Effector CD4-positive, alpha-beta T cell (primary cell): ENCODE results near the gene ADCY1. TPM values are rescaled to one million over a fixed set of nuclear protein-coding genes. Genes with fewer than 3 reads are reported as not detected.
"Not testable (repeated sequence)": the region's sequence is repeated elsewhere in the genome, so short reads cannot be mapped to it uniquely, and the experiment has no call there.

Experiments used
- DNase-seq: peaks from one replicate; pipeline ENCODE4 v3.0.0-alpha.2; 2020
- total RNA-seq: gene quantifications from one replicate; lab custom pipeline; 2026; lab: John Stamatoyannopoulos, UW

The ADCY1 gene
- total RNA-seq = not detected

- DNase-seq = no peak
Observed at GRCh38 chr7:45573661-45574415, at the start of gene ADCY1. Gene ADCY1, plus strand, starts transcription at chr7:45574368. Its CDS starts 176 bp downstream, at chr7:45574544.

GRCh38 chr7:45524445-45524844 is 49.7 kb upstream of the ADCY1 start:
- no peak for DNase-seq

GRCh38 chr7:45525057-45525456 is 49.1 kb upstream of the ADCY1 start:
- no peak for DNase-seq

- DNase-seq = no peak
Observed at GRCh38 chr7:45543473-45543872, 30.7 kb upstream of the ADCY1 start.

GRCh38 chr7:45545105-45545710 is 29.0 kb upstream of the ADCY1 start:
- not testable (repeated sequence) for DNase-seq

GRCh38 chr7:45548917-45549316 is 25.3 kb upstream of the ADCY1 start:
- not testable (repeated sequence) for DNase-seq

GRCh38 chr7:45563401-45563800 is 10.8 kb upstream of the ADCY1 start:
- no peak for DNase-seq

GRCh38 chr7:45563941-45564461 is 10.2 kb upstream of the ADCY1 start:
- DNase-seq = no peak

- DNase-seq = no peak
Observed at GRCh38 chr7:45564485-45564884, 9.7 kb upstream of the ADCY1 start.

- no peak for DNase-seq
Observed at GRCh38 chr7:45564886-45565455, 9.2 kb upstream of the ADCY1 start.

GRCh38 chr7:45566386-45566785 is 7.8 kb upstream of the ADCY1 start:
- DNase-seq = no peak

- no peak for DNase-seq
Observed at GRCh38 chr7:45566961-45567360, 7.2 kb upstream of the ADCY1 start.

GRCh38 chr7:45567713-45568112 is 6.5 kb upstream of the ADCY1 start:
- DNase-seq = no peak

GRCh38 chr7:45568536-45569289 is 5.5 kb upstream of the ADCY1 start:
- DNase-seq = no peak

- no peak for DNase-seq
Observed at GRCh38 chr7:45569290-45569685, 4.9 kb upstream of the ADCY1 start.

- no peak for DNase-seq
Observed at GRCh38 chr7:45570797-45571196, 3.4 kb upstream of the ADCY1 start.

- no peak for DNase-seq
Observed at GRCh38 chr7:45573204-45573603, 964 bp upstream of the ADCY1 start.

- no peak for DNase-seq
Observed at GRCh38 chr7:45574416-45574668, 174 bp downstream of the ADCY1 start.

- no peak for DNase-seq
Observed at GRCh38 chr7:45574669-45575500, 717 bp downstream of the ADCY1 start.

- DNase-seq = no peak
Observed at GRCh38 chr7:45575501-45576248, 1.5 kb downstream of the ADCY1 start.

GRCh38 chr7:45576249-45576929 is 2.2 kb downstream of the ADCY1 start:
- no peak for DNase-seq
